Measurements from ENCODE around the gene RASL11A.

GRCh38 chr13:27229642-27230041 lies 41.0 kb upstream of the RASL11A start:
- TF ChIP-seq CTCF (IDR thresholded peaks at IDR 0.05) (no peak), EP300 (IDR thresholded peaks at IDR 0.05; ENCODE audit: low read depth) (no peak), POLR2A (IDR thresholded peaks at IDR 0.05) (no peak)
